ENCODE results near the gene NOS2.
"Not testable (repeated sequence)": the region's sequence is repeated elsewhere in the genome, so short reads cannot be mapped to it uniquely, and the experiment has no call there.

Gene NOS2

GRCh38 chr17:27829888-27830287 is 29.6 kb upstream of the NOS2 start:
- not testable (repeated sequence) for H3K36me3 Mint-ChIP-seq; ATAC-seq (replicated peaks); H3K4me1 Mint-ChIP-seq; DNase-seq; H3K27ac Mint-ChIP-seq; H3K4me3 Mint-ChIP-seq; H3K9me3 Mint-ChIP-seq
- H3K27me3 Mint-ChIP-seq, result peaks cover 11 to 15% of the 10 kb centered on the region in 2 donors

GRCh38 chr17:27829143-27829711 is 28.9 kb upstream of the NOS2 start:
- not testable (repeated sequence) for H3K36me3 Mint-ChIP-seq; H3K4me3 Mint-ChIP-seq; H3K27ac Mint-ChIP-seq; H3K9me3 Mint-ChIP-seq; DNase-seq; ATAC-seq (replicated peaks); H3K4me1 Mint-ChIP-seq
- peaks cover 11 to 15% of the 10 kb centered on the region in 2 donors for H3K27me3 Mint-ChIP-seq

- no peak overlapping the region for H3K4me3 Mint-ChIP-seq
- no peak overlapping the region for H3K27ac Mint-ChIP-seq
- H3K9me3 Mint-ChIP-seq, result peaks cover 12 to 16% of the 10 kb centered on the region in 2 donors
- DNase-seq (no peak), ATAC-seq (replicated peaks) (no peak)
- peaks cover 11 to 15% of the 10 kb centered on the region in 2 donors for H3K27me3 Mint-ChIP-seq
- H3K36me3 Mint-ChIP-seq, result peaks cover 2 to 13% of the 10 kb centered on the region in 2 donors
- no peaks in the 10 kb centered on the region for H3K4me1 Mint-ChIP-seq
Observed at GRCh38 chr17:27825459-27825858, 25.1 kb upstream of the NOS2 start.

- Mint-ChIP-seq H3K36me3 (peaks cover 2 to 13% of the 10 kb centered on the region in 2 donors), H3K27ac (no peak overlapping the region), H3K4me3 (no peak overlapping the region), H3K27me3 (peaks cover 11 to 15% of the 10 kb centered on the region in 2 donors), H3K4me1 (no peaks in the 10 kb centered on the region), H3K9me3 (peaks cover 12 to 16% of the 10 kb centered on the region in 2 donors)
- no peak for ATAC-seq (replicated peaks)
- no peak for DNase-seq
Observed at GRCh38 chr17:27824745-27825144, 24.4 kb upstream of the NOS2 start.

- H3K4me1 Mint-ChIP-seq, result no peaks in the 10 kb centered on the region
- no peak overlapping the region for H3K4me3 Mint-ChIP-seq
- peaks cover 11 to 15% of the 10 kb centered on the region in 2 donors for H3K27me3 Mint-ChIP-seq
- peaks cover 2 to 13% of the 10 kb centered on the region in 2 donors for H3K36me3 Mint-ChIP-seq
- no peak for DNase-seq
- H3K27ac Mint-ChIP-seq, result no peak overlapping the region
- no peak for ATAC-seq (replicated peaks)
- H3K9me3 Mint-ChIP-seq, result peaks cover 12 to 16% of the 10 kb centered on the region in 2 donors
Observed at GRCh38 chr17:27824176-27824715, 23.9 kb upstream of the NOS2 start.

GRCh38 chr17:27822108-27822507 is 21.8 kb upstream of the NOS2 start:
- DNase-seq; H3K27ac Mint-ChIP-seq; H3K4me1 Mint-ChIP-seq; H3K4me3 Mint-ChIP-seq; ATAC-seq (replicated peaks): not testable (repeated sequence)
- H3K27me3 Mint-ChIP-seq, result peaks cover 5 to 11% of the 10 kb centered on the region in 2 donors
- peaks cover 12 to 16% of the 10 kb centered on the region in 2 donors for H3K9me3 Mint-ChIP-seq
- peaks cover 2 to 13% of the 10 kb centered on the region in 2 donors for H3K36me3 Mint-ChIP-seq

- ATAC-seq (replicated peaks), result no peak
- Mint-ChIP-seq H3K27ac (no peak overlapping the region), H3K36me3 (peaks cover 2 to 13% of the 10 kb centered on the region in 2 donors), H3K9me3 (peaks cover 12 to 16% of the 10 kb centered on the region in 2 donors), H3K27me3 (peaks cover 4 to 5% of the 10 kb centered on the region in 2 donors), H3K4me1 (no peaks in the 10 kb centered on the region), H3K4me3 (no peak overlapping the region)
- no peak for DNase-seq
Observed at GRCh38 chr17:27821318-27821717, 21.0 kb upstream of the NOS2 start.

GRCh38 chr17:27819145-27819544 is 18.8 kb upstream of the NOS2 start:
- peaks cover 12 to 16% of the 10 kb centered on the region in 2 donors for H3K9me3 Mint-ChIP-seq
- no peak for DNase-seq
- no peak overlapping the region for H3K4me3 Mint-ChIP-seq
- no peak overlapping the region for H3K27ac Mint-ChIP-seq
- no peak for ATAC-seq (replicated peaks)
- H3K4me1 Mint-ChIP-seq, result no peaks in the 10 kb centered on the region
- H3K36me3 Mint-ChIP-seq, result peaks cover 2 to 13% of the 10 kb centered on the region in 2 donors
- H3K27me3 Mint-ChIP-seq, result peaks cover 0 to 11% of the 10 kb centered on the region in 2 donors

GRCh38 chr17:27818401-27819105 is 18.2 kb upstream of the NOS2 start:
- ATAC-seq (replicated peaks), result no peak
- H3K4me3 Mint-ChIP-seq, result no peak overlapping the region
- H3K9me3 Mint-ChIP-seq, result peaks cover 12 to 15% of the 10 kb centered on the region in 2 donors
- no peak overlapping the region for H3K27ac Mint-ChIP-seq
- no peaks in the 10 kb centered on the region for H3K4me1 Mint-ChIP-seq
- peaks cover 2 to 13% of the 10 kb centered on the region in 2 donors for H3K36me3 Mint-ChIP-seq
- DNase-seq, result no peak
- peaks cover 0 to 11% of the 10 kb centered on the region in 2 donors for H3K27me3 Mint-ChIP-seq

GRCh38 chr17:27817731-27818130 is 17.4 kb upstream of the NOS2 start:
- Mint-ChIP-seq H3K9me3 (peaks cover 12 to 13% of the 10 kb centered on the region in 2 donors), H3K27me3 (peaks cover 6 to 11% of the 10 kb centered on the region in 2 donors), H3K36me3 (peaks cover 2 to 13% of the 10 kb centered on the region in 2 donors), H3K4me1 (no peaks in the 10 kb centered on the region), H3K27ac (no peak overlapping the region), H3K4me3 (no peak overlapping the region)
- DNase-seq (no peak), ATAC-seq (replicated peaks) (no peak)

- peaks cover 10 to 12% of the 10 kb centered on the region in 2 donors for H3K9me3 Mint-ChIP-seq
- ATAC-seq (replicated peaks), result no peak
- DNase-seq, result no peak
- no peaks in the 10 kb centered on the region for H3K4me1 Mint-ChIP-seq
- no peak overlapping the region for H3K27ac Mint-ChIP-seq
- no peak overlapping the region for H3K4me3 Mint-ChIP-seq
- peaks cover 6 to 11% of the 10 kb centered on the region in 2 donors for H3K27me3 Mint-ChIP-seq
- peaks cover 2 to 11% of the 10 kb centered on the region in 2 donors for H3K36me3 Mint-ChIP-seq
Observed at GRCh38 chr17:27816946-27817345, 16.6 kb upstream of the NOS2 start.

- peaks cover 6 to 11% of the 10 kb centered on the region in 2 donors for H3K27me3 Mint-ChIP-seq
- H3K36me3 Mint-ChIP-seq, result no peaks in the 10 kb centered on the region
- no peaks in the 10 kb centered on the region for H3K9me3 Mint-ChIP-seq
- no peak overlapping the region for H3K27ac Mint-ChIP-seq
- no peak overlapping the region for H3K4me3 Mint-ChIP-seq
- DNase-seq, result no peak
- H3K4me1 Mint-ChIP-seq, result peaks cover 31% of the 10 kb centered on the region in 2 donors
- no peak for ATAC-seq (replicated peaks)
Observed at GRCh38 chr17:27811961-27812360, 11.6 kb upstream of the NOS2 start.

GRCh38 chr17:27810902-27811557 is 10.7 kb upstream of the NOS2 start:
- Mint-ChIP-seq H3K9me3 (no peaks in the 10 kb centered on the region), H3K4me1 (peaks cover 32 to 38% of the 10 kb centered on the region in 2 donors), H3K36me3 (no peaks in the 10 kb centered on the region), H3K4me3 (no peak overlapping the region), H3K27me3 (peaks cover 6 to 9% of the 10 kb centered on the region in 2 donors), H3K27ac (no peak overlapping the region)
- ATAC-seq (replicated peaks) (no peak), DNase-seq (no peak)

GRCh38 chr17:27810211-27810901 is 10.0 kb upstream of the NOS2 start:
- H3K4me3 Mint-ChIP-seq, result peak overlapping the region in 1 of 2 donors; percentile 44
- H3K4me1 Mint-ChIP-seq, result peaks cover 39 to 45% of the 10 kb centered on the region in 2 donors
- H3K27me3 Mint-ChIP-seq, result peaks cover 5 to 6% of the 10 kb centered on the region in 2 donors
- H3K9me3 Mint-ChIP-seq, result no peaks in the 10 kb centered on the region
- peak overlapping the region; percentile 60 for H3K27ac Mint-ChIP-seq
- peak in 1 of 2 donors; percentile 24 for ATAC-seq (replicated peaks)
- DNase-seq, result peak; percentile 20
- H3K36me3 Mint-ChIP-seq, result no peaks in the 10 kb centered on the region

Data from stimulated activated naive B cell treated with anti-CD40 and anti-IgM and Interleukin-4, amounts not matched to agents 10 μg/mL and 1 μg/mL and 100 μg/mL, for 72 hours (primary cell).